Subcutaneous adipose tissue (tissue), 4 donors: ENCODE results near the gene NCAPD3. TPM values are rescaled to one million over a fixed set of nuclear protein-coding genes. Genes with fewer than 3 reads are reported as not detected.

Source experiments
- total RNA-seq, 4 donors: library from RNA; depleted of rRNA; stranded (reverse); fragments of >200 nt; gene quantifications; one replicate each; pipeline ENCODE4 v1.1.0, GENCODE V29; 2016
- TF ChIP-seq, protein P1 (sequence below): fragments of 450-650 bp; IDR thresholded peaks from one replicate; pipeline ENCODE4 v1.5.1; 2016; ENCODE audit warnings: low read depth, mild to moderate bottlenecking, control low read depth, antibody characterized with exemption, moderate library complexity

NCAPD3 gene
- total RNA-seq, 4 donors from 2014 or later: 10.5 to 18.7 (median 13.8) TPM

GRCh38 chr11:134233729-134234179 lies 10.0 kb upstream of the NCAPD3 start:
- TF ChIP-seq, protein P1, sequence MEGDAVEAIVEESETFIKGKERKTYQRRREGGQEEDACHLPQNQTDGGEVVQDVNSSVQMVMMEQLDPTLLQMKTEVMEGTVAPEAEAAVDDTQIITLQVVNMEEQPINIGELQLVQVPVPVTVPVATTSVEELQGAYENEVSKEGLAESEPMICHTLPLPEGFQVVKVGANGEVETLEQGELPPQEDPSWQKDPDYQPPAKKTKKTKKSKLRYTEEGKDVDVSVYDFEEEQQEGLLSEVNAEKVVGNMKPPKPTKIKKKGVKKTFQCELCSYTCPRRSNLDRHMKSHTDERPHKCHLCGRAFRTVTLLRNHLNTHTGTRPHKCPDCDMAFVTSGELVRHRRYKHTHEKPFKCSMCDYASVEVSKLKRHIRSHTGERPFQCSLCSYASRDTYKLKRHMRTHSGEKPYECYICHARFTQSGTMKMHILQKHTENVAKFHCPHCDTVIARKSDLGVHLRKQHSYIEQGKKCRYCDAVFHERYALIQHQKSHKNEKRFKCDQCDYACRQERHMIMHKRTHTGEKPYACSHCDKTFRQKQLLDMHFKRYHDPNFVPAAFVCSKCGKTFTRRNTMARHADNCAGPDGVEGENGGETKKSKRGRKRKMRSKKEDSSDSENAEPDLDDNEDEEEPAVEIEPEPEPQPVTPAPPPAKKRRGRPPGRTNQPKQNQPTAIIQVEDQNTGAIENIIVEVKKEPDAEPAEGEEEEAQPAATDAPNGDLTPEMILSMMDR: no peak

DNA sequence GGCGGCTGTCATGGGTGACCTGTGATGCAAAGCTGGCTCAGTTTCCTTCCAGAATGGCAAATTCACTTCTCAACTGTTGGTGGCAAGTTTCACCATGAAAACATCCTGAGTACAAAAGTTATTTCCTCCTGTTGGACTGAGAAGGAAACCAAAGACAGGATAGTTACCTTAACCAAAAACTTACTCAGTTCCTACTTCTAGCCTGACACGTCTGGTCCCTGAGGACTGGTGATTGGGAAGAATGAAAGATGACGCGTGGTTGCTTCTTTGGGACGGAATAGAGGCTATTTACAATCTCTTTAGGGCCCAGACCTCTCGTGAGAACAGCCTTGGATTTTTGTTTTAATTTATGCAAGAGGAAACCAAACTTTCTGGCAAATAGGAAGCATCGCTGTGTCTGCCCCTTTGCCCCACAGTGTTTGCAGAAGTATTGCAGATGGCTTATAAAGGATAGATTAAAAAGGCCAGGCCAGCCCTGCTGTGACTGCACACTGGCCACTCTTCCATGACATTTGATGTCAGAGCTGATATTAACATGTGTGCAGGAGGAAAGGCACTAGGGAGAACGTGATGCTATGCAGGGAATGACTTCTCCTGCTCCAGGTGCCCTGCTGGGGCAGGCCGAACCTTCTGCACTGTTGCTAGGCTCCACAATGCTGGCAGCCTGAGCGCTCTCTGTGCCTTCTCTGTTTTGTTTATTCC lies 8.3 kb upstream of the NCAPD3 start:
- TF ChIP-seq, protein P1: no peak

DNA sequence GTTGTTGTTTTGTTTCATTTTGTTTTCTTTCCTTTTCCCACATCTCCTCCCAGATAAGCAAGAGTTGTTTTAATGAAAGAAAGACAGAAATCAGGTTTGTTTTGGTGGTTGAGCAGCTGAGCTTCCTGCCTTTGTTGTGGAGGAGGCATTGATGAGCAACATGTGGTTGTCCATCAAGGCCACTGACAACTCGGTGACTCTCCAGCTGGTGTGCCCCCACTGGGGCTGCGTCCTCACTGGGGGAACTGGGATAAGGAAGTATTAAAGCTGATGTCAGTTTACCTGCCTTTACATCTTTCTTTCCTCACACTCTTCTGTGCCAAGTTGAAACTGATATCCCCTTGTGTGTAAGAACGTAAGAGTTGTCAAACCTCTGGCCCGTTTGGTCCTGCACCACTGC lies 6.6 kb upstream of the NCAPD3 start:
- TF ChIP-seq, protein P1: no peak

- TF ChIP-seq, protein P1: no peak
These were observed 5.5 kb upstream of the NCAPD3 start for GRCh38 chr11:134229126-134229790.

DNA sequence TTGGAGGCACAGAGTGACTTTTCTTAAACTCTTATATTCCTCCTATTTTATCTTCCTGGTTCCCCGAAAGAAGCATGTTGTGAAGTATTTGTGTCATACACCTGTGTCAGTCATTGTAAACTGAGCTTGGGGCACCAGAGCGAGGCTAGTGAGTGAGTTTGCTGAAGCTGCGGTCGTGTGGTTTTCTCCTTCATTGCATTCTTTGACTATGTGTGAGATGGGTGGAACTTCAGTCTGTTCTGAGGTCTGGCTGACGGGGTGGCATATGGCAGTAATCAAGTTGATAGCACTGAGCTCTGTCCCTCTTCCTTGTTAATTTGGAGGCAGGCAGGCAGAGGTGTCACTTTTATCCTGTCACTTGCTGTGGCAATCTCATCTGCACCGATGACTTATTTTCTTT lies 4.9 kb upstream of the NCAPD3 start:
- TF ChIP-seq, protein P1: no peak

- TF ChIP-seq, protein P1: no peak
These were observed 3.1 kb upstream of the NCAPD3 start for GRCh38 chr11:134226806-134227325.

DNA sequence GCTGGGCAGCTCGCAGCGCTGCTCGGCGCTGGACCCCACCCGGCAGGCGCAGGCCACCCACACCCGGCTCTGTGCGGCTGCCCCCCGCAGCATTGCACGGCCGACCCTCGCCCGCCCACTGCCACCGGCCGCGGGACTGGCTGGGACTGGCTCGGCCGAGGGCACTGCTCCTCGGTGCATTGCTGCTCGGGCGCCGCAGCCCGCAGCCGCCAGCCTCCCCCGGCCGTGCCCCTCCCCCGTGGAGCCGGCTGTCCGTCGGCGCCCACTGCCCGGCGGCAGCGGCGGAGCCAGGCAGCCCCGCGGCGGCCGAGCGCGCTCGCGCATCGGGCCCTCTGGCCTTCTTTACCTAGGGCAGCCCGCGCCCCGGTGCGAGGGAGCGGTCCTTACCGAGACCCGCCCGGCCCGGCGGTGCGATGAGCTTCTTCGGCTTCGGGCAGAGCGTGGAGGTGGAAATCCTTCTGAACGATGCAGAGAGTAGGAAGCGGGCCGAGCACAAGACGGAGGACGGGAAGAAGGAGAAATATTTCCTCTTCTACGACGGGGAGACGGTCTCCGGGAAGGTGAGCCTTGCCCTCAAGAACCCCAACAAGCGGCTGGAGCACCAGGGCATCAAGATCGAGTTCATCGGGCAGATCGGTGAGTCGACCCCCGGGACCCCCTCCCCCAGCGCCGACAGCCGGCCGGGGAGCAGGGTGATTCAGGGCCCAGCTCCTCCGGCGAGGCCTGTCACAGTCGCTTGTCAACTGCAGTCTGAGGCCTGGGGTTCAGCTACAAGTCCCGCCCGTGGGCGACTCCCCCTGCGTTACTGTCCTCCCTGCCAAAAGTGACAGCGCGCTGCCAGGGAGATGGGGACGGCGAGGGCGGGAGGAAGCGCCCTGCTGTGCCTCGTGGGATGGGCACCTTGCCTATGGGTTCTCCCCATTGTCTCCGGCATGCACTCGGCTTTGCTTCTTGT lies 1.2 kb upstream of the NCAPD3 start:
- TF ChIP-seq, protein P1: no peak
